ENCODE measurements around the gene FUOM.

GRCh38 chr10:133356549-133357284 lies 1.1 kb downstream of the FUOM start:
- no peak for TF ChIP-seq CTCF (conservative IDR thresholded peaks at IDR 0.05; ENCODE audit: low read depth, low read length)
- no peak for TF ChIP-seq POLR2A (IDR thresholded peaks at IDR 0.05; ENCODE audit: low read depth, low read length)
- TF ChIP-seq RAD21 (IDR thresholded peaks at IDR 0.05; ENCODE audit: low read length) = no peak
- no peak for TF ChIP-seq NFE2L2 (IDR thresholded peaks at IDR 0.05; ENCODE audit: low read depth, low read length)
- no peak for TF ChIP-seq SMC3 (IDR thresholded peaks at IDR 0.05; ENCODE audit: low read depth, low read length)
- TF ChIP-seq CHD1 (IDR thresholded peaks at IDR 0.05; ENCODE audit: low read depth, low read length) = no peak
- TF ChIP-seq FOS (IDR thresholded peaks at IDR 0.05; ENCODE audit: low read depth, low read length) = no peak
- TF ChIP-seq MAZ (IDR thresholded peaks at IDR 0.05; ENCODE audit: borderline replicate concordance, low read depth, low read length) = no peak
- no peak for TF ChIP-seq RCOR1 (IDR thresholded peaks at IDR 0.05; ENCODE audit: insufficient replicate concordance, low read length)
- no peak for TF ChIP-seq RFX5 (IDR thresholded peaks at IDR 0.05; ENCODE audit: low read depth, low read length)
- no peak for TF ChIP-seq CEBPB (IDR thresholded peaks at IDR 0.05; ENCODE audit: low read depth, low read length)
- no peak for TF ChIP-seq USF2 (IDR thresholded peaks at IDR 0.05; ENCODE audit: low read depth, low read length)
- no peak for TF ChIP-seq BHLHE40 (IDR thresholded peaks at IDR 0.05; ENCODE audit: low read depth, low read length)
